GM21717 (cell line): ENCODE measurements around the gene SDK2.

Experiments used
- ATAC-seq: cut with Tn5 transposase; IDR thresholded peaks from one replicate; pipeline ENCODE4 v1.9.1; 2021; ENCODE audit warnings: mild to moderate bottlenecking, moderate library complexity; ENCODE audit not compliant: unreplicated experiment

Gene SDK2

GRCh38 chr17:73644145-73645049 lies at the start of gene SDK2:
Gene SDK2 (minus strand): TSS chr17:73644445. CDS start chr17:73644088, 357 bp downstream.
- ATAC-seq = no peak

GRCh38 chr17:73693071-73693470 lies 48.8 kb upstream of the SDK2 start:
- ATAC-seq = no peak

- ATAC-seq = no peak
Measured at GRCh38 chr17:73691321-73691766, 47.1 kb upstream of the SDK2 start.

GRCh38 chr17:73690676-73691075 lies 46.4 kb upstream of the SDK2 start:
- ATAC-seq = no peak

GRCh38 chr17:73689596-73690275 lies 45.5 kb upstream of the SDK2 start:
- ATAC-seq = no peak

- no peak for ATAC-seq
Measured at GRCh38 chr17:73686961-73687360, 42.7 kb upstream of the SDK2 start.

- no peak for ATAC-seq
Measured at GRCh38 chr17:73686126-73686525, 41.9 kb upstream of the SDK2 start.

GRCh38 chr17:73684183-73684582 lies 39.9 kb upstream of the SDK2 start:
- ATAC-seq = no peak

- ATAC-seq = no peak
Measured at GRCh38 chr17:73683771-73684170, 39.5 kb upstream of the SDK2 start.

GRCh38 chr17:73681946-73682345 lies 37.7 kb upstream of the SDK2 start:
- ATAC-seq = no peak

GRCh38 chr17:73679476-73679875 lies 35.2 kb upstream of the SDK2 start:
- no peak for ATAC-seq

- no peak for ATAC-seq
Measured at GRCh38 chr17:73678999-73679398, 34.8 kb upstream of the SDK2 start.

GRCh38 chr17:73669771-73670170 lies 25.5 kb upstream of the SDK2 start:
- ATAC-seq = no peak

- ATAC-seq = no peak
Measured at GRCh38 chr17:73667181-73667959, 23.1 kb upstream of the SDK2 start.

GRCh38 chr17:73663614-73664013 lies 19.4 kb upstream of the SDK2 start:
- no peak for ATAC-seq

GRCh38 chr17:73660366-73660765 lies 16.1 kb upstream of the SDK2 start:
- no peak for ATAC-seq

GRCh38 chr17:73658821-73659515 lies 14.7 kb upstream of the SDK2 start:
- ATAC-seq = no peak

- ATAC-seq = no peak
Measured at GRCh38 chr17:73657473-73658116, 13.3 kb upstream of the SDK2 start.

GRCh38 chr17:73654241-73654640 lies 10.0 kb upstream of the SDK2 start:
- no peak for ATAC-seq

GRCh38 chr17:73653810-73654209 lies 9.6 kb upstream of the SDK2 start:
- ATAC-seq = no peak
